CD4-positive, CD25-positive, alpha-beta regulatory T cell (primary cell): ENCODE measurements around the gene SRP68. TPM values are rescaled to one million over a fixed set of nuclear protein-coding genes. Genes with fewer than 3 reads are reported as not detected.
A peak's percentile ranks its signal among the peaks of the same experiment; 100 is the strongest.

ENCODE experiments used
- ATAC-seq, 2 donors: fragments of 150-1000 bp; cut with Tn5 transposase; one replicate each; pipeline ENCODE4 v1.10.0; 2021; ENCODE audit warnings: low read depth in 2 of 2, moderate number of reproducible peaks in 2 of 2, moderate library complexity in 1 of 2
- DNase-seq, 3 donors: peaks; one replicate each; pipeline versions ENCODE4 v3.0.0 to v3.0.0-alpha.2; 2012 to 2022; ENCODE audit warnings: mixed read lengths in 1 of 3
- H3K27ac ChIP-seq: one replicate; pipeline ENCODE4 v1.7.0; 2013; ENCODE audit warnings: mild to moderate bottlenecking, low read length; ENCODE audit not compliant: insufficient read depth, poor library complexity, severe bottlenecking
- H3K27me3 ChIP-seq: one replicate; pipeline ENCODE4 v1.7.0; 2013; ENCODE audit warnings: low read length; ENCODE audit not compliant: control insufficient read depth, insufficient read depth
- H3K36me3 ChIP-seq: one replicate; pipeline ENCODE4 v1.7.0; 2013; ENCODE audit warnings: mild to moderate bottlenecking, low read length, moderate library complexity; ENCODE audit not compliant: control insufficient read depth, insufficient read depth
- H3K4me1 ChIP-seq: 2 replicates; pipeline ENCODE4 v1.7.0; 2013; ENCODE audit warnings: mild to moderate bottlenecking, low read length; ENCODE audit not compliant: insufficient read depth, control insufficient read depth, poor library complexity, severe bottlenecking
- H3K4me3 ChIP-seq: one replicate; pipeline ENCODE4 v1.7.0; 2013; ENCODE audit warnings: low read depth, mild to moderate bottlenecking, low read length, moderate library complexity
- H3K9me3 ChIP-seq, 2 experiments: 1 replicate in 1 of 2; 2 replicates in 1 of 2; pipeline ENCODE4 v1.7.0; 2013; ENCODE audit warnings: low read length in 2 of 2, mild to moderate bottlenecking in 1 of 2, moderate library complexity in 1 of 2; ENCODE audit not compliant: control insufficient read depth in 2 of 2
- H3K27ac Mint-ChIP-seq, 3 donors: one replicate each; pipeline ENCODE4 v1.8.0; 2020 to 2022; ENCODE audit warnings: mild to moderate bottlenecking in 3 of 3, mixed read lengths in 3 of 3, moderate library complexity in 2 of 3
- H3K27me3 Mint-ChIP-seq: one replicate; pipeline ENCODE4 v1.8.0; 2022; ENCODE audit warnings: mild to moderate bottlenecking, mixed read lengths
- H3K36me3 Mint-ChIP-seq: one replicate; pipeline ENCODE4 v1.8.0; 2020; ENCODE audit warnings: mixed read lengths
- H3K4me1 Mint-ChIP-seq, 4 donors: one replicate each; pipeline ENCODE4 v1.8.0; 2020 to 2022; ENCODE audit warnings: mixed read lengths in 4 of 4, mild to moderate bottlenecking in 1 of 4
- H3K4me3 Mint-ChIP-seq, 4 donors: one replicate each; pipeline ENCODE4 v1.8.0; 2020 to 2022; ENCODE audit warnings: mild to moderate bottlenecking in 4 of 4, mixed read lengths in 4 of 4, moderate library complexity in 3 of 4
- H3K9me3 Mint-ChIP-seq, 7 donors: one replicate each; pipeline ENCODE4 v1.8.0; 2020 to 2022; ENCODE audit warnings: mixed read lengths in 7 of 7, mild to moderate bottlenecking in 3 of 7, moderate library complexity in 2 of 7
- polyA plus RNA-seq, 4 donors: library from polyadenylated mRNA; unstranded; fragments of 300-500 nt; fragmentation: Illumina TruSeq; gene quantifications; one replicate each; pipeline ENCODE4 v1.2.3, GENCODE V29; 2021
- total RNA-seq: library from RNA; stranded (reverse); gene quantifications from one replicate; pipeline ENCODE4 v1.2.3, GENCODE V29; 2022

SRP68 gene
- total and polyA plus RNA-seq, 5 donors from 2014 or later: 68.8 to 81.0 (median 71.9) TPM

DNA sequence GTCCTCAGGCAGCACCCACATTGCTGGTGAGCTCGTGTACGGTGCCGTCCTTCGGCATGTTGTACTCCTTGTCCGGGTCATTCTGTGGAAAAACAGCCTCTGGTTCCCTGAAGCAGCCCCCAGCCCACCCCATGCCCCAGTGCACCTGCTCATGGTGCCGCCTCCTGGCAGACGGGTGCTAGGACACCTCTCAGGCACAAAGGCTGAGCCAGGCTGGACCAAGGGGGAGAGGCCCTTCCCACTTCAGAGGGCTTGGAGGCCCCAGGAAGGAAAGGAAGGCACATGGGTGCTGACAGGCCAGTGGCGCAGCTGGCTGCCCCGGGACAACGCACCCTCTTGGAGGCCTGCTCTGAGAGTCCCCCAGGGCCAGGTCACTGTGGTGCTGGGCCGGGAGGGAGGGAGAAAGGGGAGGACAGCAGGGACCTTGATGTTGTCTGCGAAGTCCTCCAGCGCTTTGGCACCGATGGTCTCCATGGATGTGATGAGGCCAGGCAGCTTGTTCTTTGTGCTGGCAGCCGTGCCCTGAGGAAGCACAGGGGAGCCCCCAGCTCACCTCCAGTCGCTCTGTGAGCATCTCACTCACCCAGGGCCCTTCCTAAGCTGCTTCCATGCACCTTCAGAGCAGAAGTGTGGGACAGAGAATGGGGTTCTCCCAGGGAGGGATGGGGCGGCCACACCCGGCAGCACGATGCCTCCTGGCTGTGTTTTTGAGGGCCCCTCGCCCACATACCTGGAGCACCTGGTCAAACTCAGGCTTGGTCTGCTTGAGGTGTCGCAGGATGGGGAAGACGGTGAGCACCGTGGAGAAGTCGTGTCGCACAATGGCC, 15.9 kb upstream of the SRP68 start:
- Mint-ChIP-seq H3K27me3 (peaks cover 4% of the 10 kb centered on the region), H3K4me3 (no peak overlapping the region), H3K36me3 (peaks cover 27% of the 10 kb centered on the region), H3K4me1 (peaks cover 0 to 10% (median 0%) of the 10 kb centered on the region in 4 donors), H3K9me3 (peaks cover 0 to 1% (median 0%) of the 10 kb centered on the region in 7 donors), H3K27ac (peak overlapping the region in 1 of 3 donors; percentile 31)
- Histone ChIP-seq H3K36me3 (peaks cover 95% of the 10 kb centered on the region), H3K27ac (no peak overlapping the region), H3K27me3 (no peaks in the 10 kb centered on the region), H3K4me3 (no peak overlapping the region), H3K9me3 (no peaks in the 10 kb centered on the region), H3K4me1 (no peaks in the 10 kb centered on the region)
- DNase-seq: no peak
- no peak for ATAC-seq

GRCh38 chr17:76087531-76087930, 15.2 kb upstream of the SRP68 start:
- Histone ChIP-seq H3K4me1 (no peaks in the 10 kb centered on the region), H3K4me3 (no peak overlapping the region)
- no peak overlapping the region for H3K27ac Mint-ChIP-seq

GRCh38 chr17:76086384-76086783, 14.1 kb upstream of the SRP68 start:
- Histone ChIP-seq H3K4me1 (no peaks in the 10 kb centered on the region), H3K27ac (no peak overlapping the region), H3K27me3 (no peaks in the 10 kb centered on the region), H3K4me3 (no peak overlapping the region), H3K36me3 (peaks cover 82% of the 10 kb centered on the region), H3K9me3 (no peaks in the 10 kb centered on the region)
- ATAC-seq: no peak
- Mint-ChIP-seq H3K27me3 (peaks cover 4% of the 10 kb centered on the region), H3K9me3 (peaks cover 0 to 1% (median 0%) of the 10 kb centered on the region in 7 donors), H3K27ac (peak overlapping the region in 1 of 3 donors; percentile 71), H3K36me3 (peaks cover 24% of the 10 kb centered on the region), H3K4me1 (peaks cover 0 to 7% (median 0%) of the 10 kb centered on the region in 4 donors), H3K4me3 (no peak overlapping the region)
- DNase-seq: no peak

More at GRCh38 chr17:76087531-76087930, 15.2 kb upstream of the SRP68 start:
- Histone ChIP-seq H3K9me3 (no peaks in the 10 kb centered on the region), H3K36me3 (peaks cover 92% of the 10 kb centered on the region), H3K27me3 (no peaks in the 10 kb centered on the region), H3K27ac (no peak overlapping the region)
- H3K9me3 Mint-ChIP-seq: peaks cover 0 to 1% (median 0%) of the 10 kb centered on the region in 7 donors
- no peak for ATAC-seq
- peaks cover 27% of the 10 kb centered on the region for H3K36me3 Mint-ChIP-seq
- peaks cover 0 to 10% (median 0%) of the 10 kb centered on the region in 4 donors for H3K4me1 Mint-ChIP-seq
- no peak for DNase-seq
- no peak overlapping the region for H3K4me3 Mint-ChIP-seq
- H3K27me3 Mint-ChIP-seq: peaks cover 4% of the 10 kb centered on the region

- Mint-ChIP-seq H3K9me3 (peaks cover 0 to 1% (median 0%) of the 10 kb centered on the region in 7 donors), H3K4me3 (no peak overlapping the region), H3K36me3 (peaks cover 24% of the 10 kb centered on the region), H3K4me1 (peaks cover 0 to 5% (median 0%) of the 10 kb centered on the region in 4 donors), H3K27ac (peak overlapping the region in 1 of 3 donors; percentile 42), H3K27me3 (peaks cover 4% of the 10 kb centered on the region)
- Histone ChIP-seq H3K27ac (no peak overlapping the region), H3K4me1 (no peaks in the 10 kb centered on the region), H3K9me3 (no peaks in the 10 kb centered on the region), H3K36me3 (peaks cover 77% of the 10 kb centered on the region), H3K4me3 (no peak overlapping the region), H3K27me3 (no peaks in the 10 kb centered on the region)
- ATAC-seq: no peak
- no peak for DNase-seq
Measured at GRCh38 chr17:76085731-76086366, 13.5 kb upstream of the SRP68 start.

- H3K27ac Mint-ChIP-seq: peak overlapping the region in 1 of 3 donors; percentile 42
- peaks cover 24% of the 10 kb centered on the region for H3K36me3 Mint-ChIP-seq
- H3K27me3 Mint-ChIP-seq: peaks cover 4% of the 10 kb centered on the region
- Histone ChIP-seq H3K27me3 (no peaks in the 10 kb centered on the region), H3K4me3 (no peak overlapping the region), H3K36me3 (peaks cover 71% of the 10 kb centered on the region), H3K9me3 (no peaks in the 10 kb centered on the region), H3K4me1 (peaks cover 2% of the 10 kb centered on the region), H3K27ac (no peak overlapping the region)
- H3K9me3 Mint-ChIP-seq: peaks cover 0 to 1% (median 0%) of the 10 kb centered on the region in 7 donors
- no peak overlapping the region for H3K4me3 Mint-ChIP-seq
- DNase-seq (no peak), ATAC-seq (no peak)
- H3K4me1 Mint-ChIP-seq: peaks cover 0 to 5% (median 0%) of the 10 kb centered on the region in 4 donors
Measured at GRCh38 chr17:76085066-76085730, 12.9 kb upstream of the SRP68 start.

GRCh38 chr17:76083536-76084182, 11.3 kb upstream of the SRP68 start:
- Histone ChIP-seq H3K4me1 (peaks cover 14% of the 10 kb centered on the region), H3K27me3 (no peaks in the 10 kb centered on the region), H3K4me3 (no peak overlapping the region), H3K27ac (no peak overlapping the region), H3K9me3 (no peaks in the 10 kb centered on the region), H3K36me3 (peaks cover 55% of the 10 kb centered on the region)
- H3K27ac Mint-ChIP-seq: peak overlapping the region in 1 of 3 donors; percentile 49
- peaks cover 6% of the 10 kb centered on the region for H3K27me3 Mint-ChIP-seq
- peaks cover 0 to 16% (median 0%) of the 10 kb centered on the region in 4 donors for H3K4me1 Mint-ChIP-seq
- ATAC-seq (no peak), DNase-seq (no peak)
- H3K36me3 Mint-ChIP-seq: peaks cover 21% of the 10 kb centered on the region
- H3K4me3 Mint-ChIP-seq: no peak overlapping the region
- peaks cover 0 to 1% (median 0%) of the 10 kb centered on the region in 7 donors for H3K9me3 Mint-ChIP-seq
